Aorta (tissue), 5 donors: ENCODE results near the gene DAP. TPM values are rescaled to one million over a fixed set of nuclear protein-coding genes. Genes with fewer than 3 reads are reported as not detected.
A peak's percentile ranks its signal among the peaks of the same experiment; 100 is the strongest.
"Not testable (repeated sequence)": the region's sequence is repeated elsewhere in the genome, so short reads cannot be mapped to it uniquely, and the experiment has no call there.

Experiments
- ATAC-seq: fragments of 200-7000 bp; cut with Tn5 transposase; one replicate; pipeline ENCODE4 v1.9.1; 2022; ENCODE audit warnings: moderate library complexity; ENCODE audit not compliant: low FRiP score
- DNase-seq, 2 donors: peaks; one replicate each; pipeline ENCODE4 v3.0.0-alpha.2; 2020
- H3K27ac ChIP-seq, 2 donors: one replicate each; pipeline ENCODE4 v1.5.1; 2013; ENCODE audit warnings: low read length in 2 of 2, mild to moderate bottlenecking in 2 of 2, moderate library complexity in 2 of 2, control low read depth in 1 of 2, inconsistent platforms in 1 of 2, low read depth in 1 of 2
- H3K27me3 ChIP-seq, 2 donors: one replicate each; pipeline ENCODE4 v1.6.1; 2013; ENCODE audit warnings: control low read depth in 1 of 2, low read length in 1 of 2, mild to moderate bottlenecking in 1 of 2, moderate library complexity in 1 of 2; ENCODE audit not compliant: insufficient read depth in 2 of 2, control insufficient read depth in 1 of 2
- H3K36me3 ChIP-seq, 2 donors: one replicate each; pipeline ENCODE4 v1.6.1; 2013; ENCODE audit warnings: control low read depth in 1 of 2, low read length in 1 of 2, mild to moderate bottlenecking in 1 of 2; ENCODE audit not compliant: insufficient read depth in 2 of 2, control insufficient read depth in 1 of 2
- H3K4me1 ChIP-seq, 2 donors: one replicate each; pipeline ENCODE4 v1.6.1; 2013; ENCODE audit warnings: low read length in 2 of 2, control low read depth in 1 of 2, mild to moderate bottlenecking in 1 of 2, moderate library complexity in 1 of 2; ENCODE audit not compliant: insufficient read depth in 2 of 2, control insufficient read depth in 1 of 2
- H3K4me3 ChIP-seq, 2 donors: one replicate each; pipeline ENCODE4 v1.5.1; 2013; ENCODE audit warnings: low read length in 2 of 2, control low read depth in 1 of 2, mild to moderate bottlenecking in 1 of 2
- H3K9me3 ChIP-seq: one replicate; pipeline ENCODE4 v1.6.1; 2013; ENCODE audit warnings: mild to moderate bottlenecking, low read length; ENCODE audit not compliant: control insufficient read depth
- WGBS, 2 donors: extraction: QIAGEN DNeasy Blood & Tissue Kit; methylation state at CpG; one replicate each; pipeline ENCODE4 v1.1.7; 2013; 5-methylcytosine and 5-hydroxymethylcytosine counted together
- intact Hi-C, 2 donors: fragments of 100-400 bp; cut with DNase I; formaldehyde crosslinking; loops; one replicate each; pipeline versions ENCODE4 v1.14.2 to v1.15.0; 2022
- polyA plus RNA-seq, 2 donors: library from polyadenylated mRNA; stranded (reverse); fragments of 200-250 nt; gene quantifications; one replicate each; pipeline ENCODE4 v1.2.3, GENCODE V29; 2013
- total RNA-seq, 2 donors: library from RNA; stranded (reverse); fragmentation: NEBNext Ultra II Directional; extraction: Animal tissue kit (Norgen Biotek cat#: 25700); gene quantifications; one replicate each; pipeline ENCODE4 v1.2.1, GENCODE V29; 2021
- donor health status: healthy with polysubstance abuse.
- donor health status: Bipolar disorder and iron deficiency.
- donor health status: DM: no; HTN: no; CAD: no.
- donor health status: DM: no; HTN: no; CAD: no.
- donor health status: DM: yes; HTN: yes; CAD: no.

The DAP gene
- total and polyA plus RNA-seq, 4 donors: 117 to 188 (median 134) TPM

GRCh38 chr5:10725636-10726035 lies 35.4 kb downstream of the DAP start:
- Histone ChIP-seq H3K36me3 (no peaks in the 10 kb centered on the region), H3K27ac (peak overlapping the region; percentile 23 to 69), H3K4me3 (no peak overlapping the region), H3K9me3 (no peaks in the 10 kb centered on the region), H3K27me3 (no peaks in the 10 kb centered on the region), H3K4me1 (no peaks in the 10 kb centered on the region)
- no peak for DNase-seq
- ATAC-seq: no peak
- 51 to 52% methylated on average over 1 of the region's 1 CpG for WGBS, 2 donors
- intact Hi-C loops: loop anchor here in 1 of 2 donors (2.0 to 10.0 kb wide), 2 partner anchors 35 to 1441 kb away; partner anchors contain the start of gene DAP

- no peak overlapping the region for H3K4me3 ChIP-seq
- H3K27ac ChIP-seq: peak overlapping the region; percentile 85 to 86
- 19 to 22% methylated on average over 16 of the region's 16 CpGs for WGBS, 2 donors
- no peaks in the 10 kb centered on the region for H3K27me3 ChIP-seq
- intact Hi-C loops: loop anchor here in 1 of 2 donors (2.0 to 10.0 kb wide), 2 partner anchors 36 to 1440 kb away; partner anchors contain the start of gene DAP
- DNase-seq (peak; percentile 73 to 80), ATAC-seq (peak; percentile 82)
- no peaks in the 10 kb centered on the region for H3K9me3 ChIP-seq
- no peaks in the 10 kb centered on the region for H3K36me3 ChIP-seq
- no peaks in the 10 kb centered on the region for H3K4me1 ChIP-seq
These were observed 36.1 kb downstream of the DAP start for GRCh38 chr5:10724781-10725507.

GRCh38 chr5:10723514-10723913 lies 37.5 kb downstream of the DAP start:
- Histone ChIP-seq H3K27ac (no peak overlapping the region), H3K9me3 (no peaks in the 10 kb centered on the region), H3K4me3 (no peak overlapping the region), H3K4me1 (no peaks in the 10 kb centered on the region), H3K36me3 (no peaks in the 10 kb centered on the region), H3K27me3 (no peaks in the 10 kb centered on the region)
- intact Hi-C loops: loop anchor here in 1 of 2 donors (10.0 kb wide), 1 partner anchor 1439 kb away; no protein-coding TSS in a partner anchor
- DNase-seq (no peak), ATAC-seq (no peak)
- 97 to 98% methylated on average over 1 of the region's 1 CpG for WGBS, 2 donors

- not testable (repeated sequence) for ATAC-seq, DNase-seq, H3K4me1 ChIP-seq, H3K9me3 ChIP-seq, H3K27me3 ChIP-seq, H3K27ac ChIP-seq, H3K36me3 ChIP-seq, H3K4me3 ChIP-seq
- intact Hi-C loops: loop anchor here in 1 of 2 donors (10.0 kb wide), 1 partner anchor 1436 kb away; no protein-coding TSS in a partner anchor
- WGBS, 2 donors: 98% methylated on average over 4 of the region's 4 CpGs
These were observed 40.3 kb downstream of the DAP start for GRCh38 chr5:10720766-10721165.

GRCh38 chr5:10719965-10720364 lies 41.1 kb downstream of the DAP start:
- Histone ChIP-seq H3K4me1 (no peaks in the 10 kb centered on the region), H3K27me3 (no peaks in the 10 kb centered on the region), H3K27ac (no peak overlapping the region), H3K36me3 (peaks cover 0 to 4% of the 10 kb centered on the region in 2 donors), H3K4me3 (no peak overlapping the region), H3K9me3 (no peaks in the 10 kb centered on the region)
- no peak for DNase-seq
- ATAC-seq: no peak
- WGBS, 2 donors: 87 to 92% methylated on average over 2 of the region's 2 CpGs
- intact Hi-C loops: loop anchor here in 1 of 2 donors (10.0 kb wide), 1 partner anchor 1435 kb away; no protein-coding TSS in a partner anchor

- H3K4me3 ChIP-seq, ATAC-seq, H3K9me3 ChIP-seq, H3K4me1 ChIP-seq, intact Hi-C loops, H3K27me3 ChIP-seq, DNase-seq, H3K36me3 ChIP-seq, H3K27ac ChIP-seq: not testable (repeated sequence)
- 98 to 100% methylated on average over 1 of the region's 1 CpG for WGBS, 2 donors
These were observed 42.4 kb downstream of the DAP start for GRCh38 chr5:10718617-10719016.

GRCh38 chr5:10716825-10717224 lies 44.2 kb downstream of the DAP start:
- ATAC-seq, H3K9me3 ChIP-seq, DNase-seq, H3K4me3 ChIP-seq, H3K27ac ChIP-seq, H3K36me3 ChIP-seq, H3K4me1 ChIP-seq, intact Hi-C loops, H3K27me3 ChIP-seq: not testable (repeated sequence)
- WGBS, 2 donors: 96 to 98% methylated on average over 3 of the region's 3 CpGs

- Histone ChIP-seq H3K27ac (no peak overlapping the region), H3K36me3 (peaks cover 0 to 4% of the 10 kb centered on the region in 2 donors), H3K27me3 (no peaks in the 10 kb centered on the region), H3K4me3 (no peak overlapping the region), H3K9me3 (no peaks in the 10 kb centered on the region), H3K4me1 (no peaks in the 10 kb centered on the region)
- intact Hi-C loops: no loop called here
- 67 to 69% methylated on average over 9 of the region's 9 CpGs for WGBS, 2 donors
- ATAC-seq (no peak), DNase-seq (no peak)
These were observed 45.3 kb downstream of the DAP start for GRCh38 chr5:10715605-10716290.
